GM23248 (cell line): ENCODE data around the gene ATP7B.

Source experiments
- EZH2 ChIP-seq: fragments of 200-600 bp; sonication (generic); IDR thresholded peaks from 2 replicates; pipeline ENCODE4 v1.6.1; 2018; ENCODE audit warnings: antibody characterized with exemption, mild to moderate bottlenecking; ENCODE audit not compliant: insufficient read depth, poor library complexity, severe bottlenecking
- EZH2phosphoT487 ChIP-seq: fragments of 200-600 bp; sonication (generic); IDR thresholded peaks from 2 replicates; pipeline ENCODE4 v1.6.1; 2018; ENCODE audit warnings: antibody characterized with exemption, moderate library complexity, mild to moderate bottlenecking, low read depth; ENCODE audit not compliant: insufficient read depth

GRCh38 chr13:52047463-52047862 lies 36.2 kb upstream of the ATP7B start:
- TF ChIP-seq EZH2 (no peak), EZH2phosphoT487 (no peak)
